HG02759 (cell line): ENCODE measurements around the gene MROH2B.

ENCODE experiments used
- ATAC-seq: cut with Tn5 transposase; IDR thresholded peaks from one replicate; pipeline ENCODE4 v1.9.1; 2021; ENCODE audit warnings: mild to moderate bottlenecking, moderate library complexity; ENCODE audit not compliant: unreplicated experiment

MROH2B gene

GRCh38 chr5:40973364-40974004 is 97.7 kb downstream of the MROH2B start:
- ATAC-seq = no peak

- ATAC-seq = no peak
Measured at GRCh38 chr5:40972434-40972833, 98.7 kb downstream of the MROH2B start.

- ATAC-seq = no peak
Measured at GRCh38 chr5:40962207-40962955, 108.8 kb downstream of the MROH2B start.

- ATAC-seq = no peak
Measured at GRCh38 chr5:40960037-40960436, 111.1 kb downstream of the MROH2B start.

GRCh38 chr5:40958811-40959210 is 112.3 kb downstream of the MROH2B start:
- ATAC-seq = no peak

- no peak for ATAC-seq
Measured at GRCh38 chr5:40957048-40957447, 114.1 kb downstream of the MROH2B start.

- no peak for ATAC-seq
Measured at GRCh38 chr5:40955313-40955712, 115.8 kb downstream of the MROH2B start.
